Stimulated activated CD4-positive, alpha-beta T cell treated with anti-CD3 and anti-CD28 coated beads, Interleukin-15, amount 100 ng/mL, for 48 hours (primary cell): ENCODE results near the gene DCUN1D2.
"Not testable (repeated sequence)": the region's sequence is repeated elsewhere in the genome, so short reads cannot be mapped to it uniquely, and the experiment has no call there.

ENCODE experiments used
- DNase-seq, 2 donors: peaks; one replicate each; pipeline ENCODE4 v3.0.0-alpha.2; 2020; ENCODE audit warnings: low read depth in 2 of 2

The DCUN1D2 gene

GRCh38 chr13:113465300-113465699 lies 25.2 kb downstream of the DCUN1D2 start:
- DNase-seq, result no peak

- DNase-seq, result no peak
Measured at GRCh38 chr13:113464476-113464875, 26.0 kb downstream of the DCUN1D2 start.

- DNase-seq, result no peak
Measured at GRCh38 chr13:113461022-113461751, 29.3 kb downstream of the DCUN1D2 start.

DNA sequence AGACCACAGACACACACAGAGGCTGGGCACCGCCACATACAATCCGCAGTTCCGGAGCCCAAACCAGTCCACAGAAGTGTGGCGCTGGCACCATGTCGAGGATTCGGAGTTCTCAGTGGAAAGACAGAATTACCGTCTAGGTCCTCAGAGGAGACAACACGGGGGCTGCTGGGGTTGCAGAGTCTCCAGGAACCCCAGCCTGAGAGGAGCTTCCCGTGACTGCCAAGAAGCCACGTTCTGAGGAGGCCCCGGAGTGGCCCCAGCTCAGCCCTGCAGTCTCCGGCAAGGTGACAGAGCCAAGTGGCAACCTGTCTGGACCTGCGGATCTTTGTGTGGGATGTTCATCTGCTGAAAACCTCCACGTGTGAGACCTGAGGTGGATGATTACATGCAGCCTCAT lies 29.9 kb downstream of the DCUN1D2 start:
- DNase-seq, result no peak

GRCh38 chr13:113460064-113460555 lies 30.4 kb downstream of the DCUN1D2 start:
- no peak for DNase-seq

DNA sequence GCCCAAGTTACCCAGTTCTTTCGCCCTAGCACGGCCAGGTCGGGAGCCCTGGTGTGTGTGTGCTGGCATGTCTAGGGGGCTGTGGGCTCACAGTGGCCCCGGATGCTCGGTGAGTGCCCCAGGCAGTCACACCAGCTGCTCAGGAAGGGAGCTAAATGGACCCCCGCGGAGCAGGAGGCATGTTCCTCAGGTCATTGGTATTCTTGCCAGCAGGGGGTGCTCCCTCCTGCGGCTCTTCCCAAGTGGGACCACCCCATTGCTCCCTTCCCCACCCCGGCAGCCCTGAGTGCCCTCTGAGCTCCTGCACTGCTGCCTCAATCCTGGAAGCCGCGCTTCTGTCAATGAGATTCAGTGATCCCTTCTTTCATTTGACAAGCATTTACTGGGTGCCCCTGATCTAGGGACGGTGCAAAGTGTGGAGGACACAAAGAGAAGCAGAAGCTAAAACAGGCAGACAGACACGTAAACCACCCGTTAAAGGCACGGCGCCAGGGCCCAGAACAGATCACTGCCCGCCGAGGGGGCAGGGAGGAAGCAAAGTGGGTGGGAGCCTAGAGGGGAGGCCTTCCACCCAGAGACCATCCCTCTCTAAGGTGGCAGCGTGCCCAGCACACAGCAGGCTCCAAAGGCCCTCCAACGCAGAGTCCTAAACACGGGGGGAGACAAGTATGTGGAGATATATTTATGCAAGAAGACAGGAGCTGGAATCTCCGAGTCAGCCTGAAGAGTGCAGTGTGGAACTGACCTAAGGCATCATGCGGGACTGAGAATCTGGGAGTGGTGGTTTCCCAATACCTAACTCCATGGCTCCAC lies 32.1 kb downstream of the DCUN1D2 start:
- no peak for DNase-seq

DNA sequence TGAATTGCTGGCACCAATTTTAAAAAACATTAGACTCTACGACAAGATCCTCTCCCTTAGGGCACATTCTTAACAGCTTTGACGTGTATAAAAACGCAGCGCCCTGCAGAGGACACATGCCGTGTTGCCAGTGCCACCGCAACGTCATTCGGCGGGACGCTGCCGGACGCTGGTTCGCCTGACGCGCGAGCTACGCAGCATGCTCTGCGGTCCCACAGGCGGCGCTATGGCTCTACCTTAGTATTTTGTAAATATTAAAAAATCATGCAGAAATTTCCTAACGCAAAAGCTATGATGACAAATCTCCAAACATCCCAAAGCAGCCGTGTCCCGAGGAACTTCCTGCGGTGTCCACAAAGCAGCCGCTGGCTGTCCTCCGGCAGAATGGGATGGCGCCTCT lies 33.0 kb downstream of the DCUN1D2 start:
- DNase-seq, result no peak

DNA sequence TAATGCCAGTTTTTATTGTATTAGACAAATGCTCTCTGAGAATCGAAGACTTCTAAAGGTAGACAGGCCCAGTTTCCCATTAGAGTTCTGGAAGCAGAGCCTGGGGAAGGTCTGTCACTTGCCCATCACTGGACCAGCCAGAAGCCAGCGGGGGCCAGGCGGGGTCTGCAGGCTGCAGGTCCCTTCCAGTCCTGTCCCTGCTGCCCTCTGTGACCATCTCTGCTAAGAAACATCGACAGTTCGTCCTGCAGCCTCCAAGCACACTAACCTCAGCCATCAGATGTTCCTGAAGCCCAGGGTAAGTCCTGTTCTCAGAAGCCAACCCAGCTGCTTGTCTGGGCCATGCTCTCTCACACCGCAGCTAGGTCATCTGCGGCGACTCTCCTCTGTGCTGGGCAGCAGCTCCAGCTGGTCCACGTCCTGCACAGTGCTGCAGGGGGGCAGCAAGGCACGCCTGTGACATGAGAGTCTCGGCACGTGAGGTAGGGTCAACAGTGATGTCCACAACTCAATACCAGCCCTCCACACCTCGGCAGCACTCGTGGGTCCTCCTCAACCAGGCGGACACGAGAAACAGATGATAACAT lies 34.3 kb downstream of the DCUN1D2 start:
- no peak for DNase-seq

DNA sequence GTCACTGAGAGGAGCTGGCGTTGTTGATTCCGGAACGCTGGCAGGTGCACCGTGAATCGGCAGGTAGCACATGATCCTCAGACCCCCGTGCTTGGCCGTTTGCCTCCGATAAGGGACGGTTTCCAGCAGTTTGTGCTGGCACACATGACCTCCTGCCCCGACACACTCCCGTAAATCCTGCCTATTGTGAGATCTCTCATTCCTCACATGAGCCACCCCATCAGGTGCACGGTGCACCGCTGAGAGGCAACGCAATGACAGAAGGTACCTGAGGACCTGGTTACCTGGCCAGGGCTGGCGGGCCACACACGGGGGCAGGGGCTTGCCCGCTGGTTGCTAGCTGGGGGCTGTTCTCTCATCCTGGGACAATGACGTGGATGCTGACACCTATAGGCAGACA lies 35.1 kb downstream of the DCUN1D2 start:
- no peak for DNase-seq

GRCh38 chr13:113454936-113455335 lies 35.6 kb downstream of the DCUN1D2 start:
- DNase-seq, result no peak

GRCh38 chr13:113452942-113453901 lies 37.3 kb downstream of the DCUN1D2 start, which contains the start of gene ADPRHL1:
TSS of gene ADPRHL1 (minus strand) at chr13:113453488. CDS start at chr13:113453437, 51 bp downstream.
- no peak for DNase-seq

DNA sequence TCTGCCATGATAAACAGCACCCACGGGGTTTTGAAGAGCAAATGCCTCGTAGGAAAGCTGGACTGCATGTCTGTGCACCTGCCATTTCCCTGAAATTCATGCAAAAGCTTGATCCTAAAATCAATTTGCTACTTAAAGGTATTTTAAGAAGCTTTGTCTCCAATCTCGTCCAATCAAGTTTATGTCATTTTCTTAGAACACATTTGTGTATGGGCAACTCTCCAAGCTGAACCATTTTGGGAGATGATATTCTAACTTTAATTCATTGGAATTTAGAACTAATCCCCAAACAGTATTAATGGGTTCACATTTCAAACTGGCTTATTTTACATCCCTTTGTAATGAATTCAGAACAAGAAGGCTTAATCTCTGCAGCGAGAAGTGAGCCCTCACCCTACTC lies 38.0 kb downstream of the DCUN1D2 start:
- no peak for DNase-seq

- DNase-seq, result no peak
Measured at GRCh38 chr13:113451951-113452421, 38.5 kb downstream of the DCUN1D2 start.

GRCh38 chr13:113450861-113451620 lies 39.5 kb downstream of the DCUN1D2 start:
- DNase-seq, result not testable (repeated sequence)

DNA sequence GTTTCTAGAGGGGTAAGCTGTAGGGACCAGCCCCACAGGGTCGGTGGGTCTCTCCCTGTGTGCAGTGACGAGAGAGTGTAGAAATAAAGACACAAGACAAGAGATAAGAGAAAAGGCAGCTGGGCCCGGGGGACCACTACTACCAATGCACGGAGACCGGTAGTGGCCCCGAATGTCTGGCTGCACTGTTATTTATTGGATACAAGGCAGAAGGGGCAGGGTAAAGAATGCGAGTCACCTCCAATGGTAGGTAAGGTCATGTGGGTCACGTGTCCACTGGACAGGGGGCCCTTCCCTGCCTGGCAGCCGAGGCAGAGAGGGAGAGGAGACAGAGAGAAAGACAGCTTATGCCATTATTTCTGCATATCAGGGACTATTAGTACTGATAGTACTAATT lies 40.2 kb downstream of the DCUN1D2 start:
- DNase-seq, result not testable (repeated sequence)

GRCh38 chr13:113449693-113450347 lies 40.7 kb downstream of the DCUN1D2 start:
- DNase-seq, result no peak

- no peak for DNase-seq
Measured at GRCh38 chr13:113448885-113449692, 41.4 kb downstream of the DCUN1D2 start.

GRCh38 chr13:113448545-113448884 lies 42.0 kb downstream of the DCUN1D2 start:
- no peak for DNase-seq

DNA sequence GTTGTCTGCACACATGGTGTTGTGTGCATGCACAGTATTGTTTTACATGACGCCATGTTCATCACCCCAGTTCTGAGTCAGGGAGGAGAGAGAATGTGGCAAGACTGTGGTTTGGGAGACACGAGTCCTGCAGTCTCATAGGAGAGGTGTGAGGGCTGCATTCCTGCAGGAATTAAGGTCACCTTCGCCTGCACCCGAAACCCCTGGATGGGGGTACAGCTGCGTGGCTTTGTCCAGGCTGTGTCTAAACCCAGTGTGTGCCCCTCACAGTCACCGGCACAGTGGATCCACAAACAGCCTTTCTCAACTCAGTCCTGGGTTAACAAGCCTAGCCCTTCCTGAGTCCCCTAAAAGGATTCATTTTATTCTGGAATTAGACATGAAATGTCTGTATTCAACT lies 42.9 kb downstream of the DCUN1D2 start:
- no peak for DNase-seq
